ENCODE results near the gene VEGFB. TPM values are rescaled to one million over a fixed set of nuclear protein-coding genes. Genes with fewer than 3 reads are reported as not detected.

Gene VEGFB
- total and polyA plus RNA-seq, 2 of the 8 experiments (the other 6 are each of a cell fraction or from before 2014, with no cell fraction given) = 9.3 to 49.6 TPM

DNA sequence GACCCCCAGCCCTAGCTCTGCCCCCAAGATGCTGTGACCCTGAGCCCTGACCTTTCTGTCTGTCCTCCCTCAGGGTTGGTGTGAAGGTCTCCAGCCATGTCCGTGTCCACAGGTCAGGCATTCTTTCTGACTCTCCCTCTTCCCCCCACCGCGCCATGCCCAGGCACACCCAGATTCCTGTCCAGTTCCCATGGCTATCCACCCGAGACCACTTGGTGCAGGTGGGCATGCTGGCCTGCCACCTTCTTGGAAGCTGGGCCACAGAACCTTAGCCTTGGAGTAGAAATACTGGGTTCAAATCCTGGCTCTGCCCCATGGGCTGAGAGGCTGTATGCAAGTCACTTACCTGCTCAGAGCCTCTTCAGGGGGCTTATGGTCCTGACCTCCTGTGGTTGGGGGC is 14.7 kb downstream of the VEGFB start:
- Histone ChIP-seq H3K4me1 (replicated peaks in 1 of 4; ENCODE audit: control insufficient read depth in 3 of 4, insufficient read depth in 4 of 4, low read length in 3 of 4) (peaks cover 0 to 47% (median 35%) of the 10 kb centered on the region in 4 experiments; a peak in 6 of 7 replicates), H3K14ac (ENCODE audit: insufficient read length) (no peak overlapping the region), H3K4ac (replicated peaks; ENCODE audit: insufficient read length, low read depth, low read length) (peak overlapping the region; percentile 10), H3K27ac (ENCODE audit: low read depth, low read length) (peak overlapping the region; percentile 69; the same call in 1 of the 2 replicates), H3K79me2 (ENCODE audit: control insufficient read depth in 1 of 2, insufficient read depth in 2 of 2, low read length in 2 of 2) (peaks cover 6 to 37% of the 10 kb centered on the region in 2 experiments; a peak in 3 of 4 replicates), H3K4me3 (ENCODE audit: extremely low read depth in 1 of 4, insufficient read depth in 2 of 4, low read depth in 3 of 4, low read length in 4 of 4) (peak overlapping the region in 2 of 4 experiments; percentile 5 to 63; a peak in 2 of 8 replicates), H3K9me3 (ENCODE audit: insufficient read depth in 2 of 2, low read depth in 1 of 2, low read length in 1 of 2) (no peaks in the 10 kb centered on the region), H3K4me2 (ENCODE audit: insufficient read depth in 1 of 2, low read depth in 2 of 2, low read length in 2 of 2) (peak overlapping the region; percentile 73 to 99), H3K9ac (replicated peaks in 1 of 4; ENCODE audit: extremely low read depth in 1 of 4, low read depth in 3 of 4, low read length in 3 of 4) (no peak overlapping the region), H2BK20ac (ENCODE audit: low read length) (peak overlapping the region; percentile 88), H4K20me1 (replicated peaks in 1 of 2; ENCODE audit: control insufficient read depth in 1 of 2, insufficient read depth in 2 of 2, low read length in 2 of 2) (peaks cover 6 to 15% of the 10 kb centered on the region in 2 experiments), H3K56ac (replicated peaks; ENCODE audit: insufficient read length, low read depth, low read length) (peak overlapping the region; percentile 1), H3K23me2 (ENCODE audit: low read depth, low read length) (peaks cover 20% of the 10 kb centered on the region), H3K36me3 (ENCODE audit: control insufficient read depth in 2 of 4, insufficient read depth in 4 of 4, low read length in 3 of 4) (peaks cover 0 to 8% (median 1%) of the 10 kb centered on the region in 4 experiments; a peak in 3 of 8 replicates), H2BK5ac (ENCODE audit: low read depth, low read length) (peak overlapping the region; percentile 88; the same call in 1 of the 2 replicates), H2BK120ac (replicated peaks; ENCODE audit: low read depth, low read length) (peak overlapping the region; percentile 1), H4K5ac (ENCODE audit: insufficient read length, low read depth, low read length) (peak overlapping the region; percentile 14), H3K79me1 (ENCODE audit: low read depth, low read length) (peaks cover 9% of the 10 kb centered on the region), H2AK5ac (ENCODE audit: low read depth, low read length) (peak overlapping the region; percentile 18; the same call in 1 of the 2 replicates), H3K23ac (ENCODE audit: insufficient read length) (no peak overlapping the region), H3K27me3 (replicated peaks in 1 of 4; ENCODE audit: control insufficient read depth in 3 of 4, extremely low read depth in 1 of 4, insufficient read depth in 3 of 4, low read length in 3 of 4) (no peaks in the 10 kb centered on the region), H4K91ac (replicated peaks; ENCODE audit: insufficient read length, low read length) (peak overlapping the region; percentile 59), H4K8ac (ENCODE audit: extremely low read depth, insufficient read depth, low read length) (no peak overlapping the region), H2BK15ac (ENCODE audit: low read length) (peak overlapping the region; percentile 97), H2AFZ (ENCODE audit: low read length) (no peak overlapping the region), H2BK12ac (ENCODE audit: low read depth, low read length) (peak overlapping the region; percentile 82; the same call in 1 of the 2 replicates), H3K18ac (ENCODE audit: extremely low read depth, low read length) (peak overlapping the region; percentile 20)
- WGBS, 2 experiments (ENCODE audit: extremely low coverage in 1 of 2, insufficient coverage in 1 of 2, insufficient read length in 1 of 2, insufficient replicate concordance in 2 of 2, low coverage in 1 of 2, low lambda C conversion rate in 2 of 2, missing lambda C conversion rate in 1 of 2) = 85% methylated on average over 4 of the region's 4 CpGs; no CpG with 5 or more reads in 1 of the 2 experiments
- ChIA-PET POLR2A (ENCODE audit: partially characterized antibody) (interaction anchor here (0.7 to 13.1 kb wide), 13 partner anchors 6 to 69 kb away, joined by 3 to 352 read pairs (median 7); partner anchors contain the start of genes DNAJC4, ESRRA, FKBP2 and KCNK4), CTCF (ENCODE audit: partially characterized antibody) (interaction anchor here (0.5 to 10.0 kb wide), 10 partner anchors 12 to 104 kb away, joined by 3 to 102 read pairs (median 6); partner anchors contain the start of genes CATSPERZ, ESRRA and FERMT3)
- TF ChIP-seq FOSL1 (IDR thresholded peaks at IDR 0.05; ENCODE audit: insufficient read depth, low read depth, low read length) (no peak), CREB1 (IDR thresholded peaks at IDR 0.05) (no peak), KDM1A (IDR thresholded peaks at IDR 0.05; ENCODE audit: borderline replicate concordance, low read length) (no peak), RBBP5 (IDR thresholded peaks at IDR 0.05; ENCODE audit: borderline replicate concordance, low read depth, low read length) (no peak), HDAC6 (IDR thresholded peaks at IDR 0.05; ENCODE audit: low read depth, low read length) (no peak), ZNF274 (IDR thresholded peaks at IDR 0.05; ENCODE audit: borderline replicate concordance, extremely low read depth, low read length) (no peak)
- DNase-seq (ENCODE audit: low read depth in 1 of 2, low spot score in 2 of 2) (peak in 1 of 2 experiments; percentile 58), FAIRE-seq (no peak)

Data from H1 (cell line).